Lower lobe of right lung (tissue), 2 donors: ENCODE measurements around the gene USP11. TPM values are rescaled to one million over a fixed set of nuclear protein-coding genes. Genes with fewer than 3 reads are reported as not detected.

ENCODE experiments used
- ATAC-seq, 2 donors: fragments of 200-7000 bp; cut with Tn5 transposase; one replicate each; pipeline ENCODE4 v1.9.1; 2020 to 2022; ENCODE audit warnings: mild to moderate bottlenecking in 2 of 2, moderate library complexity in 2 of 2
- DNase-seq: peaks from one replicate; pipeline ENCODE4 v3.0.0-alpha.2; 2020
- H3K27ac ChIP-seq: fragments of 200-600 bp; one replicate; pipeline ENCODE4 v1.8.0; 2022
- H3K27me3 ChIP-seq: fragments of 200-600 bp; one replicate; pipeline ENCODE4 v1.8.0; 2022; ENCODE audit warnings: low read depth
- H3K36me3 ChIP-seq: fragments of 200-600 bp; one replicate; pipeline ENCODE4 v1.8.0; 2022; ENCODE audit warnings: mild to moderate bottlenecking
- H3K4me1 ChIP-seq: fragments of 200-600 bp; one replicate; pipeline ENCODE4 v1.8.0; 2022
- H3K4me3 ChIP-seq: fragments of 200-600 bp; one replicate; pipeline ENCODE4 v1.8.0; 2022; ENCODE audit warnings: mild to moderate bottlenecking
- H3K9me3 ChIP-seq: fragments of 200-600 bp; one replicate; pipeline ENCODE4 v1.8.0; 2022
- CTCF ChIP-seq: fragments of 200-600 bp; IDR thresholded peaks from one replicate; pipeline ENCODE4 v1.8.0; 2022; ENCODE audit warnings: antibody characterized with exemption, mild to moderate bottlenecking
- intact Hi-C: fragments of 100-400 bp; cut with DNase I; formaldehyde crosslinking; loops from one replicate; pipeline ENCODE4 v1.11.0; 2022
- total RNA-seq: library from RNA; stranded (reverse); fragmentation: NEBNext Ultra II Directional; extraction: Animal tissue kit (Norgen Biotek cat#: 25700); gene quantifications from one replicate; pipeline ENCODE4 v1.2.1, GENCODE V29; 2021
- donor health status: DM: no; HTN: yes; CAD: no; lungs with severe emphysema.

USP11 gene
- total RNA-seq, 1 donor from 2014 or later, result 52.9 TPM

GRCh38 chrX:47223476-47224250 is 9.1 kb upstream of the USP11 start:
- Histone ChIP-seq H3K27ac (no peak overlapping the region), H3K4me3 (no peak overlapping the region), H3K36me3 (peaks cover 54% of the 10 kb centered on the region), H3K27me3 (no peaks in the 10 kb centered on the region), H3K9me3 (no peaks in the 10 kb centered on the region), H3K4me1 (peaks cover 15% of the 10 kb centered on the region)
- no peak for DNase-seq
- no peak for ATAC-seq
- intact Hi-C loops, result no loop called here
- TF ChIP-seq CTCF, result no peak

GRCh38 chrX:47224266-47224895 is 8.4 kb upstream of the USP11 start:
- H3K27me3 ChIP-seq, result no peaks in the 10 kb centered on the region
- no peak for DNase-seq
- no peak for TF ChIP-seq CTCF
- peaks cover 15% of the 10 kb centered on the region for H3K4me1 ChIP-seq
- intact Hi-C loops, result no loop called here
- H3K4me3 ChIP-seq, result no peak overlapping the region
- no peak overlapping the region for H3K27ac ChIP-seq
- peaks cover 57% of the 10 kb centered on the region for H3K36me3 ChIP-seq
- H3K9me3 ChIP-seq, result no peaks in the 10 kb centered on the region
- no peak for ATAC-seq

GRCh38 chrX:47224896-47225290 is 7.9 kb upstream of the USP11 start:
- no peak overlapping the region for H3K27ac ChIP-seq
- intact Hi-C loops, result no loop called here
- no peak for DNase-seq
- H3K27me3 ChIP-seq, result no peaks in the 10 kb centered on the region
- no peak overlapping the region for H3K4me3 ChIP-seq
- no peak for ATAC-seq
- H3K9me3 ChIP-seq, result no peaks in the 10 kb centered on the region
- H3K36me3 ChIP-seq, result peaks cover 57% of the 10 kb centered on the region
- TF ChIP-seq CTCF, result no peak
- H3K4me1 ChIP-seq, result peaks cover 12% of the 10 kb centered on the region

GRCh38 chrX:47226071-47226470 is 6.7 kb upstream of the USP11 start:
- ATAC-seq (no peak), DNase-seq (no peak)
- H3K36me3 ChIP-seq, result peaks cover 57% of the 10 kb centered on the region
- no peak overlapping the region for H3K27ac ChIP-seq
- no peaks in the 10 kb centered on the region for H3K9me3 ChIP-seq
- H3K4me3 ChIP-seq, result no peak overlapping the region
- intact Hi-C loops, result no loop called here
- no peaks in the 10 kb centered on the region for H3K27me3 ChIP-seq
- no peak for TF ChIP-seq CTCF
- peaks cover under 1% of the 10 kb centered on the region for H3K4me1 ChIP-seq

- Histone ChIP-seq H3K4me3 (no peak overlapping the region), H3K27ac (no peak overlapping the region), H3K27me3 (no peaks in the 10 kb centered on the region), H3K4me1 (no peaks in the 10 kb centered on the region), H3K36me3 (peaks cover 57% of the 10 kb centered on the region), H3K9me3 (no peaks in the 10 kb centered on the region)
- DNase-seq (no peak), ATAC-seq (no peak)
- no peak for TF ChIP-seq CTCF
- intact Hi-C loops, result no loop called here
These were observed 6.1 kb upstream of the USP11 start for GRCh38 chrX:47226531-47227333.
